BLaER1 (cell line): Measurements from ENCODE around the gene MAS1L.

Experiments used
- H3K27ac ChIP-seq: shearing (Covaris generic); formaldehyde crosslinking; 2 replicates; pipeline ENCODE4 v1.8.1; 2022
- H3K27me3 ChIP-seq: shearing (Covaris generic); formaldehyde crosslinking; 2 replicates; pipeline ENCODE4 v1.8.1; 2022
- H3K36me3 ChIP-seq: shearing (Covaris generic); formaldehyde crosslinking; 2 replicates; pipeline ENCODE4 v1.8.1; 2022
- H3K4me1 ChIP-seq: shearing (Covaris generic); formaldehyde crosslinking; 2 replicates; pipeline ENCODE4 v1.8.1; 2022
- H3K4me2 ChIP-seq: shearing (Covaris generic); formaldehyde crosslinking; 2 replicates; pipeline ENCODE4 v1.8.1; 2022
- H3K4me3 ChIP-seq: shearing (Covaris generic); formaldehyde crosslinking; 2 replicates; pipeline ENCODE4 v1.8.1; 2022
- H3K9ac ChIP-seq: shearing (Covaris generic); formaldehyde crosslinking; 2 replicates; pipeline ENCODE4 v1.8.1; 2022
- H3K9me3 ChIP-seq: shearing (Covaris generic); formaldehyde crosslinking; 2 replicates; pipeline ENCODE4 v1.8.1; 2022
- H4K20me1 ChIP-seq: shearing (Covaris generic); formaldehyde crosslinking; 2 replicates; pipeline ENCODE4 v1.8.1; 2022
- Cebpa-rat ChIP-seq: shearing (Covaris generic); IDR thresholded peaks from 2 replicates; pipeline ENCODE4 v1.8.1; 2022

MAS1L gene, protein sequence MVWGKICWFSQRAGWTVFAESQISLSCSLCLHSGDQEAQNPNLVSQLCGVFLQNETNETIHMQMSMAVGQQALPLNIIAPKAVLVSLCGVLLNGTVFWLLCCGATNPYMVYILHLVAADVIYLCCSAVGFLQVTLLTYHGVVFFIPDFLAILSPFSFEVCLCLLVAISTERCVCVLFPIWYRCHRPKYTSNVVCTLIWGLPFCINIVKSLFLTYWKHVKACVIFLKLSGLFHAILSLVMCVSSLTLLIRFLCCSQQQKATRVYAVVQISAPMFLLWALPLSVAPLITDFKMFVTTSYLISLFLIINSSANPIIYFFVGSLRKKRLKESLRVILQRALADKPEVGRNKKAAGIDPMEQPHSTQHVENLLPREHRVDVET

DNA sequence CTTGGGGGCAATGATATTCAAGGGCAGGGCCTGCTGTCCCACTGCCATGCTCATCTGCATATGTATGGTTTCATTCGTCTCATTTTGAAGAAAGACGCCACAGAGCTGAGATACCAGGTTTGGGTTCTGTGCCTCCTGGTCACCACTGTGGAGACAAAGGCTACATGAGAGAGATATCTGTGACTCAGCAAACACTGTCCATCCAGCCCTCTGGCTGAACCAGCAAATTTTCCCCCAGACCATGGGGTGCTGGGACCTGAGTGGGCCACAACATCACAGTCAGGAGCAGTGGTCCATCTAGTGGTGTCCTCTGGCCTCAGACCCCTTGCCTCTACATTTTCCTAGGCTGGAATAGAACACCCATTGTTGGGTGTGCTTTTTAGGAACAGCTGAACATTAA, at the start of gene MAS1L:
Gene MAS1L, minus strand, starts transcription at position 297 of the 400 bp plus-strand sequence. Its CDS starts 54 bp downstream, at position 243.
- Histone ChIP-seq H3K4me1 (peaks cover 11% of the 10 kb centered on the region), H3K9ac (no peak within 1 kb of the TSS), H3K4me3 (no peak within 1 kb of the TSS), H3K9me3 (no peaks in the 10 kb centered on the region), H4K20me1 (no peaks in the 10 kb centered on the region), H3K27me3 (no peaks in the 10 kb centered on the region), H3K36me3 (no peaks in the 10 kb centered on the region), H3K4me2 (no peak within 1 kb of the TSS), H3K27ac (no peak within 1 kb of the TSS)
- no peak for TF ChIP-seq Cebpa-rat

DNA sequence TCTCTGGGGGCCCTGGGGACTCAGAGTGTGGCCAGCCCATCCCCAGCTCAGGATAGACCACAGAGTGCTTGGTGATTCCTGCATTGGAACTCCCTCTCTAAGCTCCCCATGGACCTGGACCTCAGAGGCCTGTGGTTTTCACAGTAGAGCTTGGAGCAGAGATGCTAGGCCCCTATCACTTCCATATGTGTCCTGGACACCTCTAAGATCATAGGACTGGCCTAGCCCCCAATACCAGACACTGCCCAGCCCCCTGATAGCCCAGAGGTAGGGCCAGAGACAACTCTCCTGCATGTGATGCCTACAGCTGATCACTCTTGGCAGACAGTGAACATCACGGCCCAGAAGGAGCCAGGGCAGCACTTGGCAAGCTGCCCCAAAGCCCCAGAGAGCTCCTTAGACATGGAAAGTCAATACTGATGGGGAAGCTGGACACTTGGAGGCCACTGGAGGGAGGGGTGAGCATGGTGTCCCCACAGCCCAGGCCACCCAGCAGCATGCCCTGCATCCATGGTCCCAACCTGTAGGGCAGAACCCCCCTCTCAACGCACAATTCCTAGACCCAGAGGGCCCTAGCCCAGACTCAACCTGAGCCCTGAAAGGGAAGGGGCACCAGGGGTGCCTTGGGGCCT, 44.7 kb upstream of the MAS1L start:
- H3K9ac ChIP-seq: no peak overlapping the region
- no peaks in the 10 kb centered on the region for H3K4me1 ChIP-seq
- H3K4me3 ChIP-seq: no peak overlapping the region
- no peaks in the 10 kb centered on the region for H3K36me3 ChIP-seq
- no peak overlapping the region for H3K27ac ChIP-seq
- H3K27me3 ChIP-seq: no peaks in the 10 kb centered on the region
- no peaks in the 10 kb centered on the region for H3K9me3 ChIP-seq
- H3K4me2 ChIP-seq: no peak overlapping the region
- TF ChIP-seq Cebpa-rat: no peak
- no peaks in the 10 kb centered on the region for H4K20me1 ChIP-seq

DNA sequence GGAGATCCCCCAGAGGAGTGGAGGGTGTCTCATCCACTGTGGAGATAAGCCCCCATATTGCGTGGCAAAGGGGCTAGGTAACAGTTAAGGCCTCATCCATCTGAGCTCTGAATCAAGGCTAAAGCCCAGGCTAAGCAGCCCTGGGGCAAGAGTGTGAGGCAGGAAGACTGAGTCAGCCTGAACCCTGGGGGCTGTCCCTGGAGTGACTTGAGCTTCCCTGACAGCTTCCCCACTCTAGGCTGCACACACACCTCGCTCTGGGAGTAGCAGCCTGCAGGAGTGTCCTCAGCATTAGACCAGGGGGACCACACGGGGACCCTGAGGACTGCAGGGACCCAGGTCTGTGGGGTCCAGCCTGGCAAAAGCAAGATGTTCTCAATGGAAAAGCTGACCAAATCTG, 43.9 kb upstream of the MAS1L start:
- Histone ChIP-seq H3K36me3 (no peaks in the 10 kb centered on the region), H3K4me1 (no peaks in the 10 kb centered on the region), H4K20me1 (no peaks in the 10 kb centered on the region), H3K4me3 (no peak overlapping the region), H3K9me3 (no peaks in the 10 kb centered on the region), H3K27me3 (no peaks in the 10 kb centered on the region), H3K9ac (no peak overlapping the region), H3K27ac (no peak overlapping the region), H3K4me2 (no peak overlapping the region)
- no peak for TF ChIP-seq Cebpa-rat

DNA sequence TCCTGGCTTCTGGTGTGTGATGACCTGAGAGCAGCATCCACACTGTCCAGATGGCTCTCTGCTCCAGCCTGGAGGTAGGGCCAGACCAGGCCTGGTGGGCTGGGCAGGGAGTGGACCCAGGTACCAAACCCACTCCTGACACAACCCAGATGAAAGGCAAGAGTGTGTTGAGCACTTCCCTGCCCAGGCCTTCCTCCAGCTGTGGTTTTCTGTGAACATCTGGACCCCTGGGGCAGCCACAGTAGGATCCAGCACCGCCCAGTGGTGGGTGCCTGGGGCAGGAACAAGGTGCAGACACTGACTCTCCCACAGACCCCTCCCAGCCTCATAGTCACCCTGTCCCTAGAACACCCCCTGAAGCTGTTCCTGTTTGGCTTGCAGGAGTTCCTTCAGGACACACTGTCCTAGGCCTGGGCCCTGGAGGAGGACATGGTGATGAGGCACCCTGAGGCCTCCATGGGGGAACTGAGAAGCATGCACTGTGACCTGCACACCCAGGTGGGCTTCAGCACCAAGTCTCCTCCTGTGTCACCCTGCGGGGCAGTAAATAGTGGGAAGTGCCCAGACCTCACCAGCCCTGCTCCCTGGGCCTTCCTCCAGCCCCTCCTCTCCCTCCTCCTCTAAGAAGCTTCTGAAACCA, 43.0 kb upstream of the MAS1L start:
- Histone ChIP-seq H3K4me2 (no peak overlapping the region), H3K9me3 (no peaks in the 10 kb centered on the region), H4K20me1 (no peaks in the 10 kb centered on the region), H3K4me3 (no peak overlapping the region), H3K9ac (no peak overlapping the region), H3K4me1 (no peaks in the 10 kb centered on the region), H3K36me3 (no peaks in the 10 kb centered on the region), H3K27me3 (no peaks in the 10 kb centered on the region), H3K27ac (no peak overlapping the region)
- TF ChIP-seq Cebpa-rat: no peak

DNA sequence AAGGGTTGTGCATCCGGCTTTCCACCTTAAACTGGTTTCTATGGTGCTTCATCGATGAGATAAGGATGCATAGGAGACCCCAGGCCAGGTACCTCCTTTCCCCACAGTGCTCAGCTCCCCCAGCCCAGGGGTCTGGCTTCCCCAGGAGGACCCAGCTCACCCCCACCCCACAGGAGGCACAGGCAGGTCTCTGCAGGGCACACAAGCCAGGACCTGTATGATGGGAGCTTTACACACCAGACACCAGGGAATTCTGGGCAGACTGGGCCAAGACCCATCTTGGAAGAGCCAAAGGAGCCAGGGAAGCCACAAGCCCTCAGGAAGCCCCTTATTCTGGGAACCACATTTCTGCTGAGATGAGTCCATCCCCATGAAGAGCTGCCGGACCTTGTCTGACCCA, 42.2 kb upstream of the MAS1L start:
- no peak overlapping the region for H3K4me2 ChIP-seq
- H3K27ac ChIP-seq: no peak overlapping the region
- no peaks in the 10 kb centered on the region for H3K9me3 ChIP-seq
- H3K27me3 ChIP-seq: no peaks in the 10 kb centered on the region
- H3K4me1 ChIP-seq: no peaks in the 10 kb centered on the region
- no peak overlapping the region for H3K9ac ChIP-seq
- TF ChIP-seq Cebpa-rat: no peak
- H4K20me1 ChIP-seq: no peaks in the 10 kb centered on the region
- H3K4me3 ChIP-seq: no peak overlapping the region
- H3K36me3 ChIP-seq: no peaks in the 10 kb centered on the region

DNA sequence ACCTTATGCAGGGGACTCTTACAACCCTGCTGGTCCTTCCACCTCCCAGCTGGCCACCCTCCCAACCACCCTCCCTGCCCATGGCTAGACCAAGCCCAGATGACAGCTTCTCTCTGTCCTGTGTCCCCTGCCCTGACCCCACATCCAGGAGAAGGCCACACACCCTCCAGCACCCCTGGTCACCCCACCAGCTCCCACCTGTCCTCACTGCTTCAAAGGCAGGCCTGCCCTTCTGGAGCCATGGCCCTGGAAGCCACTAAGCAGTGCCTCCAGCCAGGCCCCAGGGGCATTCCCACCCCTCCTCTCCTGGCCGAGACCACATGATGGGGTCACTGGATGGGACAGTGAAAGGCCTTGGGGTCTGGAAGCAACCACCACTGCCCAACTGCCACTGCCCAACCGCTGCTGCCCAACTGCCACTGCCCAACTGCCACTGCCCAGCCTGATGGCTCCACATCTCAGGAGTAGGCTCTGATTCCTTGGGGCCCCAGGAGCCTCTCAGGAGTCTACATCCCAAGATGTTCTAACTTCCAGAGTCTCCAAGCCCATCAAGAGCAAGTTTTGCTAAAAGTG, 41.3 kb upstream of the MAS1L start:
- Histone ChIP-seq H3K9me3 (no peaks in the 10 kb centered on the region), H3K4me1 (no peaks in the 10 kb centered on the region), H3K27me3 (no peaks in the 10 kb centered on the region), H3K9ac (no peak overlapping the region), H3K4me3 (no peak overlapping the region), H3K4me2 (no peak overlapping the region), H4K20me1 (no peaks in the 10 kb centered on the region), H3K36me3 (no peaks in the 10 kb centered on the region), H3K27ac (no peak overlapping the region)
- TF ChIP-seq Cebpa-rat: no peak

DNA sequence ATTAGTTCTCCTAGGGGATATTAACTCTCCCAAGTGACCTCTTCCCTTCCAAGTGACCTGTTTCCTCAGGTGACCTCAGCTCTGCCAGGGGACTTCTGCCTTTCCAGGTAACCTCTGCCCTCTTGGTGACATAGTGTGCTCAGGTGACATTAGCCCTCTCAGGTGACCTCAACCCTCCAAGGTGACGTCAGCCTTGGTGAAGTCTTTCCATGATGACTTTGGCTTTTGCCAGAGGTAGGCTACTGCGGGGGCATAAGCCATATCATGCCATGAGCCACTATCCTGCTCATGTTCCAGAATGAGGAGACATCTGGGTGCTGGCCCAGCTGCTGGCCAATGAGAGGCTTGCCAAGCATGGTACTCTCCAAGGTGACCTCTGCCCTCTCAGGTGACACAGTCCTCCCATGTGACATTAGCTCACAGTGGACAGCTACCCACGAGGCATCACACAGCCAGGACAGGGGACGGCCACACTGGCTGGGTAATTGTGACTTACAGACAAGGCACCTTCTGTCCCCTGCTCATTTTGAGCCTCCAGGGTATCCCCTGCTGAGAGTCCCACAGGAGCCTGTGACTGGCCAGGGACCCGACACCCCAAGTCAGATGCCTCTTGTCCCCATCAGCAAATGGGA, 40.7 kb upstream of the MAS1L start:
- no peak overlapping the region for H3K9ac ChIP-seq
- no peak overlapping the region for H3K4me2 ChIP-seq
- H3K27ac ChIP-seq: no peak overlapping the region
- no peaks in the 10 kb centered on the region for H3K36me3 ChIP-seq
- no peaks in the 10 kb centered on the region for H3K4me1 ChIP-seq
- H3K9me3 ChIP-seq: peaks cover 2% of the 10 kb centered on the region
- H3K27me3 ChIP-seq: no peaks in the 10 kb centered on the region
- H3K4me3 ChIP-seq: no peak overlapping the region
- no peaks in the 10 kb centered on the region for H4K20me1 ChIP-seq
- no peak for TF ChIP-seq Cebpa-rat

DNA sequence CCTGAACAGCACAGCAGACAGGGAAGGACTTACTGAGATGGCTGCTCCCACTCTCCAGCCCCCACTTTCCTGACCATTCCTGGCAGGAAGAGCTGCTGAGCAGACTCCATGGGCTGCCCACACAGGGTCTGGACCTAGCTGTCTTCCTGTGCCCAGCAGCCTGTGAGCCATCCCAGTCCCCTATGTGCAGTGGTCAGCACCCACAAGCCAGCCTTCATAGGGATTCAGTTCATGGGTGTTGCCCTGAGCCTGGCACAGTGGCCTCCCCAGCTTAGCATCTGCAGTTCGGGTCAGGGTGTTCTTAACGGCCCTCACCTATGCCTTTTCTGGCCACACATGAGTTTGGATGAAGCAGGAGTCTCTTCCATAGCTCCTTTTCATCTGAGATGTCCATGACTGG, 39.8 kb upstream of the MAS1L start:
- no peak for TF ChIP-seq Cebpa-rat
- Histone ChIP-seq H3K9ac (no peak overlapping the region), H3K4me3 (no peak overlapping the region), H3K4me1 (no peaks in the 10 kb centered on the region), H3K36me3 (no peaks in the 10 kb centered on the region), H4K20me1 (no peaks in the 10 kb centered on the region), H3K4me2 (no peak overlapping the region), H3K27ac (no peak overlapping the region), H3K27me3 (no peaks in the 10 kb centered on the region), H3K9me3 (peaks cover 11% of the 10 kb centered on the region)

DNA sequence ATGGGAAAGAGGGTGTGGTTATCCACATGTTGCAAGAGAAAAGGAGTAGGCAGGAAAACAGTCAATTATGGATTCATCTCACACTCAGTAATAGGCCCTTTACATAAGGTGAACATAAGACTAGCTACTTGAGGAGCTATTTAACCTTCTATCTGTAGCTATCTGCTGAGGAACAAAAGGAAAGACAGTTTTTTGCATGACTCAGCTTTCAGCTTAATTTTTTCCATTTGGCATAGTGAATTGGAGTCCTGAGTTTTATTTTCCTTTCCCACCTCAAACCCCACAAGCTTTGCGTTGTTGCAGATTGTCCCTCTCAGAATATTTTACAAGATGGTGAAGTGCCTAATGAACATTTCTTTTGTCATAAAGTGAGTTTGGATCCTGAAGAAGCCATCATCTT, 39.4 kb upstream of the MAS1L start:
- Histone ChIP-seq H3K27ac (no peak overlapping the region), H3K27me3 (no peaks in the 10 kb centered on the region), H3K4me3 (no peak overlapping the region), H3K36me3 (no peaks in the 10 kb centered on the region), H3K9me3 (peaks cover 12% of the 10 kb centered on the region), H3K9ac (no peak overlapping the region), H4K20me1 (no peaks in the 10 kb centered on the region), H3K4me2 (no peak overlapping the region), H3K4me1 (no peaks in the 10 kb centered on the region)
- no peak for TF ChIP-seq Cebpa-rat

DNA sequence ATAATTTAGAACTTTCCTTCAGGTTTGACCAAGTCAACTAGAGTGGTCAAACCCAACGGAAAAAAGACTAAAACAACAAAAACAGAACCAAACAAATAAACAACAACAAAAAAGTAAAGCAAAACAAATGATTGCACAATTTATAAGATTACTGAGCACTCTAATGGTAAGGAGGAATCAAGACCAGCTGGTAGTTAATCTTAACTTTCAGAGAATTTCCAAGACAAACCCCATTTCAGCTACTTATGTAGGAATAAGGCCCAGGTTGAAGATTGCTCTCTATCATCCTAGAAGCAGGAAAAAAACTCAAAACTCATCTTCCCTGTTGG, 37.5 kb upstream of the MAS1L start:
- no peak overlapping the region for H3K9ac ChIP-seq
- no peaks in the 10 kb centered on the region for H3K4me1 ChIP-seq

More for the DNA sequence above, 37.5 kb upstream of the MAS1L start:
- peaks cover 12% of the 10 kb centered on the region for H3K9me3 ChIP-seq
- H3K27ac ChIP-seq: no peak overlapping the region
- H3K4me2 ChIP-seq: no peak overlapping the region
- no peaks in the 10 kb centered on the region for H3K36me3 ChIP-seq
- TF ChIP-seq Cebpa-rat: no peak
- H3K27me3 ChIP-seq: no peaks in the 10 kb centered on the region
- H3K4me3 ChIP-seq: no peak overlapping the region
- H4K20me1 ChIP-seq: no peaks in the 10 kb centered on the region
